ENCODE data around the gene ALX3.
A peak's percentile ranks its signal among the peaks of the same experiment; 100 is the strongest.

DNA sequence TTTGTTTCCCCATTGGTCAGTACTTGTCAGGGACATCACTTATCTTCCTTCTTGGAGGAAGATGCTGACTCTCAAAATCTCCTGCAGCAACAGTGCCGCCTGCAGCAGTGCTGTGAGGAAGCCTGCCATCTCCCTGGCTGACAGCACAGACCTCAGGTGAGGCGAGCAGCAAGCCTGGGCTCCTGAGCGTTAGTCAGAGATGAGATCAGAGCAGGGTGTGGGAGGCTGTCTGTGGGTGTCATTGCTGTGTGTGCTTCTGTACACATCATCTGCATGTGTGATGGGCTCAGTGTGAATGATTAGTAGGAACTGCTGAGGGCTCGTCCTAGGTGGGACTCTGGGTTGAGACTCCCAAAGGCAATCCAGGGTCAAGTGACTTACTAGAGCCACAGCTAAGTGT is 29.9 kb downstream of the ALX3 start:
- TF ChIP-seq CTCF (optimal IDR thresholded peaks at IDR 0.05 in 1 of 3, IDR thresholded peaks at IDR 0.05 in 1 of 3, conservative IDR thresholded peaks at IDR 0.05 in 1 of 3; ENCODE audit: extremely low read depth in 1 of 3, insufficient read depth in 2 of 3, low read length in 3 of 3) (peak in 1 of 3 experiments; percentile 21), EZH2 (IDR thresholded peaks at IDR 0.05; ENCODE audit: low read length) (no peak)

All from keratinocyte (primary cell).